Stimulated activated CD4-positive, alpha-beta T cell treated with anti-CD3 and anti-CD28 coated beads, Interleukin-1b, Interleukin-23, amount 100 ng/mL, for 1 hour (primary cell): ENCODE data around the gene EMID1.

Source experiments
- DNase-seq, 2 donors: peaks; one replicate each; pipeline ENCODE4 v3.0.0-alpha.2; 2020; ENCODE audit warnings: low read depth in 2 of 2

EMID1 gene

GRCh38 chr22:29205594-29206371, at the start of gene EMID1:
EMID1 (plus strand) TSS chr22:29205896; CDS start chr22:29206039, 143 bp downstream.
- DNase-seq = no peak

- DNase-seq = no peak
Observed at GRCh38 chr22:29155966-29156365, 49.7 kb upstream of the EMID1 start.

GRCh38 chr22:29156507-29156906, 49.2 kb upstream of the EMID1 start:
- DNase-seq = no peak

- DNase-seq = no peak
Observed at GRCh38 chr22:29157759-29158535, 47.7 kb upstream of the EMID1 start.

- no peak for DNase-seq
Observed at GRCh38 chr22:29158546-29158945, 47.1 kb upstream of the EMID1 start.

- no peak for DNase-seq
Observed at GRCh38 chr22:29163808-29164207, 41.9 kb upstream of the EMID1 start.

- DNase-seq = no peak
Observed at GRCh38 chr22:29165321-29166060, 40.2 kb upstream of the EMID1 start.

GRCh38 chr22:29166180-29166579, 39.5 kb upstream of the EMID1 start:
- no peak for DNase-seq

GRCh38 chr22:29167032-29167911, 38.4 kb upstream of the EMID1 start:
- DNase-seq = no peak

- no peak for DNase-seq
Observed at GRCh38 chr22:29171721-29172120, 34.0 kb upstream of the EMID1 start.

GRCh38 chr22:29172216-29172615, 33.5 kb upstream of the EMID1 start:
- DNase-seq = no peak

- no peak for DNase-seq
Observed at GRCh38 chr22:29175312-29175835, 30.3 kb upstream of the EMID1 start.

GRCh38 chr22:29183971-29184848, 21.5 kb upstream of the EMID1 start:
- DNase-seq = no peak

GRCh38 chr22:29184849-29185490, 20.7 kb upstream of the EMID1 start:
- no peak for DNase-seq

- no peak for DNase-seq
Observed at GRCh38 chr22:29186302-29186701, 19.4 kb upstream of the EMID1 start.

GRCh38 chr22:29187831-29188230, 17.9 kb upstream of the EMID1 start:
- no peak for DNase-seq

GRCh38 chr22:29190051-29190450, 15.6 kb upstream of the EMID1 start:
- no peak for DNase-seq

- no peak for DNase-seq
Observed at GRCh38 chr22:29190918-29191317, 14.8 kb upstream of the EMID1 start.

GRCh38 chr22:29193021-29193420, 12.7 kb upstream of the EMID1 start:
- DNase-seq = no peak

- DNase-seq = no peak
Observed at GRCh38 chr22:29194184-29194583, 11.5 kb upstream of the EMID1 start.
